Endothelial cell (in vitro differentiated cells): ENCODE results near the gene RORC. TPM values are rescaled to one million over a fixed set of nuclear protein-coding genes. Genes with fewer than 3 reads are reported as not detected.
A peak's percentile ranks its signal among the peaks of the same experiment; 100 is the strongest.

Source experiments
- DNase-seq: peaks from one replicate; pipeline ENCODE4 v3.0.0; 2021; ENCODE audit warnings: low spot score
- H3K27ac Mint-ChIP-seq: one replicate; pipeline ENCODE4 v1.8.0; 2021; ENCODE audit warnings: mixed read lengths, inconsistent platforms; ENCODE audit not compliant: unreplicated experiment
- H3K27me3 Mint-ChIP-seq: one replicate; pipeline ENCODE4 v1.8.0; 2021; ENCODE audit warnings: mild to moderate bottlenecking, moderate library complexity, mixed read lengths, inconsistent platforms; ENCODE audit not compliant: unreplicated experiment
- H3K36me3 Mint-ChIP-seq: one replicate; pipeline ENCODE4 v1.8.0; 2021; ENCODE audit warnings: mild to moderate bottlenecking, low read depth, mixed read lengths, inconsistent platforms; ENCODE audit not compliant: unreplicated experiment
- H3K4me1 Mint-ChIP-seq: one replicate; pipeline ENCODE4 v1.8.0; 2021; ENCODE audit warnings: mild to moderate bottlenecking, mixed read lengths, inconsistent platforms; ENCODE audit not compliant: unreplicated experiment
- H3K4me3 Mint-ChIP-seq: one replicate; pipeline ENCODE4 v1.8.0; 2021; ENCODE audit warnings: mild to moderate bottlenecking, mixed read lengths, inconsistent platforms; ENCODE audit not compliant: unreplicated experiment
- H3K9me3 Mint-ChIP-seq: one replicate; pipeline ENCODE4 v1.8.0; 2021; ENCODE audit warnings: mixed read lengths, inconsistent platforms; ENCODE audit not compliant: unreplicated experiment
- total RNA-seq: library from RNA; stranded (reverse); fragmentation: NEBNext Ultra II Directional; extraction: Animal tissue kit (Norgen Biotek cat#: 25700); gene quantifications from one replicate; pipeline ENCODE4 v1.2.1, GENCODE V29; 2021; ENCODE audit not compliant: unreplicated experiment
- TF ChIP-seq, protein P1 (sequence below): fragments of 200-600 bp; sonication (generic); IDR thresholded peaks from one replicate; pipeline ENCODE4 v1.5.0; 2021; ENCODE audit warnings: antibody characterized with exemption; ENCODE audit not compliant: unreplicated experiment

RORC gene
- total RNA-seq, 1 donor from 2014 or later: 1.0 TPM

DNA sequence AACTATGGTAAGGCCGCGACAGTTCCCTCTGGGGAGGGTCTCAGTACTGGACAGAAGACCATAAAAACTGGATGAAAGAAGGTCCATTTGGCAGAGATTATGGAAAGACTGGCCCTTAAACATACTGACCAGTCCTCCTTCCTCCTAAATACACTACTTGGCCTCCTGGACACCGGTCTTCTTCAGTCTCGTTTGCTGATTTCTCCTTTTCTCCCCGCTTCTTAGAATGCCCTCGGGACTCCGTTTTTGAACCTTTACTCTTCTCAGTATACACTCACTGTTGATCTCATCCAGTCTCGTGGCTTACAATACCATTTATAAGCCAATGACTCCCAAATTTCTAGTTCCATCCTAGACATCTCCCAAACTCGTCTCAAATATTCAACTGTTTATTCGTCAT is 67.6 kb downstream of the RORC start:
- DNase-seq: no peak
- peaks cover 25% of the 10 kb centered on the region for H3K4me1 Mint-ChIP-seq
- TF ChIP-seq, protein P1, sequence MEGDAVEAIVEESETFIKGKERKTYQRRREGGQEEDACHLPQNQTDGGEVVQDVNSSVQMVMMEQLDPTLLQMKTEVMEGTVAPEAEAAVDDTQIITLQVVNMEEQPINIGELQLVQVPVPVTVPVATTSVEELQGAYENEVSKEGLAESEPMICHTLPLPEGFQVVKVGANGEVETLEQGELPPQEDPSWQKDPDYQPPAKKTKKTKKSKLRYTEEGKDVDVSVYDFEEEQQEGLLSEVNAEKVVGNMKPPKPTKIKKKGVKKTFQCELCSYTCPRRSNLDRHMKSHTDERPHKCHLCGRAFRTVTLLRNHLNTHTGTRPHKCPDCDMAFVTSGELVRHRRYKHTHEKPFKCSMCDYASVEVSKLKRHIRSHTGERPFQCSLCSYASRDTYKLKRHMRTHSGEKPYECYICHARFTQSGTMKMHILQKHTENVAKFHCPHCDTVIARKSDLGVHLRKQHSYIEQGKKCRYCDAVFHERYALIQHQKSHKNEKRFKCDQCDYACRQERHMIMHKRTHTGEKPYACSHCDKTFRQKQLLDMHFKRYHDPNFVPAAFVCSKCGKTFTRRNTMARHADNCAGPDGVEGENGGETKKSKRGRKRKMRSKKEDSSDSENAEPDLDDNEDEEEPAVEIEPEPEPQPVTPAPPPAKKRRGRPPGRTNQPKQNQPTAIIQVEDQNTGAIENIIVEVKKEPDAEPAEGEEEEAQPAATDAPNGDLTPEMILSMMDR: no peak
- H3K9me3 Mint-ChIP-seq: no peaks in the 10 kb centered on the region
- peak overlapping the region; percentile 91 for H3K27ac Mint-ChIP-seq
- H3K36me3 Mint-ChIP-seq: peaks cover 32% of the 10 kb centered on the region
- H3K27me3 Mint-ChIP-seq: peaks cover 4% of the 10 kb centered on the region
- peak overlapping the region; percentile 93 for H3K4me3 Mint-ChIP-seq

DNA sequence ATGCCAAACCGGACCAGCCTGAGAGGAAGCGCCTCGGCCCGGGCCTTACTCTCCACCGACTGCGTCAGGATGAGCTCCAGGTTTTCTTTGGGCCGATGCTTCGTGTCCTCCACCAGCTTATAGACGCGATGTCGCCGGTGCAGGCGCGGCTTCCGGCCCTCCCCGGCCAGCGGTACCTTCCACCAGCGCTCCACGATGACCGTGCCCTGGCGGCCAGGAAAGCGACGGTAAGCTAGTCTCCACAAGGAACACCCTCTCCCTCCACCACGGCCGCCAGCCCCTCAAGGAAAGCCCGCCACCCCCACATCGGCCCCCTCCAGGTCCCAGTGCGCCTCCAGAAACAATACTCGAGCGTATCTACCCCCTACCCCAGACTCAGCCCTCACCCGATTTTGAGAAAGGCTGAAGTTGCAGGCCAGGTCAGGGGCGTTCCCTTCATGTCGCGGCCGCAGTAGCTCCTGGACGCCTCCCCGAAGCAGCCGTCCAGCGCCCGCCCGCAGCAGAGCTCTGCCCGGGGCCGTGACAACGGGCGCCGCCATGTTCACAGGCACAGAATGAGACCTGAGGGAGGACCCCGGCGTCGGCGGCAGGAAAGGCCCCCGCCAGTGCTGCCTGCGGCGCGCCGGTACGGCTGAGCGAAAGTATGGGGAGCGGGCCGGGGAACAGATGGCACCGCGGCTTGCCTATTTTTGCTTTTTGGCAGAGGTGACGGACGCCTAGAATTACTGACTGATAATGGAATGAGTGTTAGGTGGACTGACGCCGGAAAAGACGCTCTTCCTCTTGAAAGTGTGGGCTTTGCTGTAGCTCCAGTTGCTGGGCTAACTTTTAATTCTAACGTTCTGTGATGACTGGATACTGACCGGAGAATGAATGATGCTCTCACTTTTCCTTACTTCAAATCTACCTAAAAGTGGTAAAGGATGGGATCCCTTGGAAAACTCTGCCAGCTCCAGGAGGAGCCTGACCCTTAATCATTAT is 68.4 kb downstream of the RORC start, which contains the start of gene MRPL9:
TSS of gene MRPL9 (minus strand) at position 556 of the 981 bp plus-strand sequence. CDS start at position 539, 17 bp downstream.
- TF ChIP-seq, protein P1: no peak
- peaks cover 25% of the 10 kb centered on the region for H3K4me1 Mint-ChIP-seq
- peak within 1 kb of the TSS; percentile 93 for H3K4me3 Mint-ChIP-seq
- H3K27ac Mint-ChIP-seq: peak within 1 kb of the TSS; percentile 91
- H3K9me3 Mint-ChIP-seq: no peaks in the 10 kb centered on the region
- H3K36me3 Mint-ChIP-seq: peaks cover 32% of the 10 kb centered on the region
- DNase-seq: peak; percentile 83
- peaks cover 4% of the 10 kb centered on the region for H3K27me3 Mint-ChIP-seq

DNA sequence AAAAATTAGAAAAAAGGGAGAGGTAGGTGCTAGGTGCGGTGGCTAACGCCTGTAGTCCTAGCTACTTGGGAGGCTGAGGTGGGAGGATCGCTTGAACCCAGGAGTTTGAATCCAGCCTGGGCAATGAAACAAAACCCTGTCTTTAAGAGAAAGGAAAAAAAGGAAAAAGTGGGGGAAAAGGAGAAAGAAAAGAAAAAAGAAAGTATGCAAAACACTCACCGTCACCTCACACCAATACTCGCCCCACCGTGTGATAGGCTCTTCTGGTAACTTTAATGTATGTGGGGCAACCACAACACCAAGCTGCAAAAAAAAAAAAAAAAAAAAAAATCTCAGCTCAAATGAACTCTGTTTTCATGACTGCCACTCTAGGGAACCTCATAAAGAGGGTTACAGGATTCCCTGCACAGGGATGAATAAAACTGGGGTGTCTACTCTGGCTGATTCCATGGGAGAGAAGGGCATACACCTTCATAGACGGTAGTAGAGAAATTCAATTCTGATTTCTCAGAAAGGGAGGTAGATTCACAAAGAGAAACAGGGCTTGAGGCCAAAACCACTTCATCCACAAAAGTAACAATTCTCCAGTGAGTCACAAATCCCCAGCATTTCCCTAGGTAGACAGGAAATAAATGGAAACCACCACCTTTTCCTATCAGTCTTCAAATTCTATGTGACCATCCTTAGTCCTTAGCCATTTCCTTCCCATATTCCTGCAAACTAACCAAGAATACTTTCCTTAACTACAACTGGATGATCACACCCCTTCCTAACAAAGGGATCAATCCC is 70.8 kb downstream of the RORC start:
- H3K4me3 Mint-ChIP-seq: peak overlapping the region; percentile 79
- H3K4me1 Mint-ChIP-seq: peaks cover 25% of the 10 kb centered on the region
- peaks cover 35% of the 10 kb centered on the region for H3K36me3 Mint-ChIP-seq
- H3K27me3 Mint-ChIP-seq: peaks cover 7% of the 10 kb centered on the region
- TF ChIP-seq, protein P1: no peak
- peak overlapping the region; percentile 82 for H3K27ac Mint-ChIP-seq
- DNase-seq: no peak
- no peaks in the 10 kb centered on the region for H3K9me3 Mint-ChIP-seq

DNA sequence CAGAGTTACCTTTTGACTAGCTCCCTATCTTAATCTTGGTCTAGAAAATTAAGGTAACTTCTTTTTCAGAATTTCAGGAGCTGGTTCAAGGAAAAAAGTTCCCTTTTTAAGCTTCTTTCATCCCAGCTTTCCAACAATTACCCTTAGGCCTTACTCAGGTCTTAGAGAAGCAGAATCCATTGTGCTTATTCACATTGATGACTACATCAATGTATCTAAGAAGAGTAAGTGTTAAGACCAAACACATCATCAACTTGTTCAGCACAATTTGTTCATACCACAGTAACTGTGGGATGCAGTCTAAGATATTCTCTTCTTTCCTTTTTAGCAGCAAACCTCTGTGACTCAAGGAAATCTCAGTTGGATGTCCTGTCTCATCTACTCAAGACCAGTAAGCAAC is 72.4 kb downstream of the RORC start:
- Mint-ChIP-seq H3K4me3 (no peak overlapping the region), H3K9me3 (no peaks in the 10 kb centered on the region), H3K4me1 (peaks cover 23% of the 10 kb centered on the region), H3K27me3 (peaks cover 7% of the 10 kb centered on the region), H3K27ac (no peak overlapping the region), H3K36me3 (peaks cover 35% of the 10 kb centered on the region)
- TF ChIP-seq, protein P1: no peak
- DNase-seq: no peak
